HG02852 (cell line): Measurements from ENCODE around the gene RAPGEF6.
"Not testable (repeated sequence)": the region's sequence is repeated elsewhere in the genome, so short reads cannot be mapped to it uniquely, and the experiment has no call there.

Experiments used
- ATAC-seq: cut with Tn5 transposase; IDR thresholded peaks from one replicate; pipeline ENCODE4 v1.9.1; 2021; ENCODE audit warnings: mild to moderate bottlenecking, moderate library complexity; ENCODE audit not compliant: unreplicated experiment

Gene RAPGEF6

DNA sequence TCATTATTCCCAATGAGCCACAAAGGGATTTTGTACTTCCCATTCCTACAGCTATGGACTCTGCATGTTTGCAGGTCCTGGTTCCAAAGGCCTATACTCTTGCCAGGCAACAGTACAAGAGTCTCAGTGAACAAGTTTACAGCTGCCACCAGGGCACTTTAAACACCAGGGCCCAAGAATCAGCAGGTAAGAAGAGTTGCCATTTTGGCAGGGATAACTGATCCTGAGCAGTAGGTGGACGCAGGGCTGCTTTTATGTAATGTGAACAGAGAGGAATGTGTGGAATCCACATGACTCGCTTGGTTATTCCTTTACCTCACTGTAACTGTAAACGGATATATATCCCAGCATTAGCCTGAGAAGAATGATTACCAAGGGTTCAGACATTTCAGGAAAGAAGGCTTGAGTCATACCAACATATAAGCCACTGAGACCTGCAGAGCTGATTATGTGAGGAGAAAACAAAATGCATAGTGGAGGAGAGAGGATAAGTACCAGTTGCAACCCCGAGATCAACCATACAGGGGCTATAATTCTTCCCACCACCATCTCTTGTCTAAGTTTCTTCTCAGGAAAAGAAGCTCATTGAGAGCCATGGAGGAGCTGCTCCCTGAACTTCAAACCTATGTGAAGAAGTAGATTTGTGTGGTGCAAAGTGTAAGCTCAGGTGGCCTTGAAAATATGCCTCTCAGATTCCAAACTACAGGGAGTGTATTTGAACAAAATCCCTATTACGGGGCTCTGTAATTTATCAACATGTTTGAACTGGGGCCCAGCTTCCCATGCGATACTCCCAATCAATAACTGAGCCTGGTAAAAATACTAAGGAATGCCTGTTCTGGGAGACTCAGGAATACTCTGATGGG is 24.6 kb downstream of the RAPGEF6 start:
- no peak for ATAC-seq

DNA sequence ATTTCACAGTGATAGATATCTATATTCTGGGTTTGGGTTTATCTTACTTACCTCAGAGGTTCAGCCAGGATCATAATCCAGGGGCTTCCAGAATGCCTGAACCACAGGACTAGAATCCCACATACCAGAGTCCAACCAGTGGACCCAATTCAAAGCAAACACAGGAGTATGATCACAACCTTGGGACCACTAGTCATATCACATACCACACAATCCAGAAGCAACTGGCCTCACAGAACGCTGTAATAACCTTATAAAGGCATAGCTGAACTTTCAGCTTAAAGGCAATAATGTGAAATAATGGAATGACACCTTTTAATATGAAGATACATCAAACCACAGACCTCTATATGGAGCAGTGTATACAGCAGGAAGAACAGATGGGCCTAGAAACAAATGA is 25.3 kb downstream of the RAPGEF6 start:
- no peak for ATAC-seq

DNA sequence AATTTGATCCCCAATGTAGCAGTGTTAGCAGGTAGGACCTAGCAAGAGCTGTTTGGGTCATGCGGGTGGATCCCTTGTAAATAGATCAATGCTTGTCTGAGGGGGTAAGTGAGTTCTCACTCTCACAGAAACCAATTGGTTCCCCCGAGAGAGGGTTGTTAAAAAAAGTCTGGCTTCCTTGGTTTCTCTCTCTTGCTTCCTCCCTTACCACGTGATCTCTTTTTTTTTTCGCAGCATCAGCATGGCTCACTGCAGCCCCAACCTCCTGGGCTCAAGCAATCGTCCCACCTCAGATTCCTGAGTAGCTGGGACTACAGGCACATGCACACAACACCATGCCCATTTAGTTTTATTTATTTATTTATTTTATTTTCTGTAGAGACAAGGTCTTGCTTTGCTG is 26.4 kb downstream of the RAPGEF6 start:
- ATAC-seq: no peak

GRCh38 chr5:131607903-131608540 is 27.0 kb downstream of the RAPGEF6 start:
- no peak for ATAC-seq

DNA sequence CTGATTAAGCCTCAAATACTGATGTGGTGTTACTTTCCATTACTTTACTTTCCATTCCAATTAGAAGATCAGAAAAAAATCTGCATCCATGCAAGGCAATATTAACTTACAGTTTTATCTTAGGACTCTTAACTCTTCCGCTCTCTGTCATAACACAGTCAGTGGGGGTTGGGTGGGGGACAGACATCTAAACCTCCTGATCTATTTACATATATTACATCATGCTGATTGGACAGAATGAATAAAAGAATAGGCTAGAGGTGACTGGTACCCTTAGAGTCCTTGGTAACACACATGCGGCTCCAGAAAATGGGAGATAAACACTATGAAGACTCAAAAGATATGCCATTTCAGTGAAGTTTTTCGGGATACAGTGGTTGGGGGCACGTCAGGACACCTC is 27.6 kb downstream of the RAPGEF6 start:
- ATAC-seq: no peak

GRCh38 chr5:131605086-131605485 is 29.9 kb downstream of the RAPGEF6 start:
- ATAC-seq: no peak

DNA sequence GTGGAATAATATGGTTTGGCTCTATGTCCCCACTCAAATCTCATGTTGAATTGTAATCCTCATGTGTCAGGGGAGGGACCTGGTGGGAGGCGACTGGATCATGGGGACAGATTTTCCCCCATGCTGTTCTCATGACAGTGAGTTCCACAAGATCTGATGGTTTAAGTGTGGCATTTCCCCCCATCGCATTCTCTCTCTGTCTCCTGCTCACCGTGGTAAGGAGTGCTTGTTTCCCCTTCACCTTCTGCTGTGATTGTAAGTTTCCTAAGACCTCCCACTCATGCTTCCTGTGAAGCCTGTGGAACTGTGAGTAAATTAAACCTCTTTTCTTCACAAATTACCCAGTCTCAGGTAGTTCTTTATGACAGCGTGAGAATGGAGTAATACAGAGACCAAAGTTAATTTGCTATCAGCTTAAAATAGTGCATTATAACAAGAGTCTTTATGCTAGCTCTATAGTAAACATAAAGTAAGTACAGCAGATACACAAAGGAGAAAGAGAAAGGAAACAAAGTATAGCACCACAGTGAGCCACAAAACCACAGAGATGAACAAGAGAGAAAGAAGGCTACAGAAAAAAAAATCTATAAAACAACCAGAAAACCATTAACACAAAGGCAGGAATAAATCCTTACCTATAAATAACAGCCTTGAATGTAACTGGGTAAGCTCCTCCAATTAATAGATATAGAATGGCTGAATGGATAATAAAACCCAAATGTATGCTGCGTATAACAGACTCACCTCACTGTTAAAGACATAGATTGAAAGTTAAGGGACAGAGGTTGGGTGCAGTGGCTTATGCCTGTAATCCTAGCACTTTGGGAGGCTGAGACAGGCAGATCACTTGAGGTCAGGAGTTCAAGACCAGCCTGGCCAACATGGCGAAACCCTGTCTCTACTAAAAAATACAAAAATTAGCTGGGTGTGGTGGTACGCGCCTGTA is 39.7 kb downstream of the RAPGEF6 start:
- peak; percentile 77 for ATAC-seq

GRCh38 chr5:131593921-131594320 is 41.1 kb downstream of the RAPGEF6 start:
- ATAC-seq: no peak

DNA sequence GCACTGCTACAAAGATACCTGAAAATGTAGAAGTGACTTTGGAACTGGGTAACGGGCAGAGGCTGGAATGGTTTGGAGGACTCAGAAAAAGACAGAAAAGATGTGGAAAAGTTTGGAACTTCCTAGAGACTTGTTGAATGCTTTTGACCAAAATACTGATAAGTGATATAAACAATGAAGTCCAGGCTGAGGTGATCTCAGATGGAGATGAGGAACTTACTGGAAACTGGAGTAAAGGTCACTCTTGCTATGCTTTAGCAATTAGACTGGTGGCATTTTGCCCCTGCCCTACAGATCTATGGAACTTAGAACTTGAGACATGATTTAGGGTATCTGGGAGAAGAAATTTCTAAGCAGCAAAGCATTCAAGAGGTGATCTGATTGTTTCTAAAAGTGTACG is 41.6 kb downstream of the RAPGEF6 start:
- not testable (repeated sequence) for ATAC-seq

DNA sequence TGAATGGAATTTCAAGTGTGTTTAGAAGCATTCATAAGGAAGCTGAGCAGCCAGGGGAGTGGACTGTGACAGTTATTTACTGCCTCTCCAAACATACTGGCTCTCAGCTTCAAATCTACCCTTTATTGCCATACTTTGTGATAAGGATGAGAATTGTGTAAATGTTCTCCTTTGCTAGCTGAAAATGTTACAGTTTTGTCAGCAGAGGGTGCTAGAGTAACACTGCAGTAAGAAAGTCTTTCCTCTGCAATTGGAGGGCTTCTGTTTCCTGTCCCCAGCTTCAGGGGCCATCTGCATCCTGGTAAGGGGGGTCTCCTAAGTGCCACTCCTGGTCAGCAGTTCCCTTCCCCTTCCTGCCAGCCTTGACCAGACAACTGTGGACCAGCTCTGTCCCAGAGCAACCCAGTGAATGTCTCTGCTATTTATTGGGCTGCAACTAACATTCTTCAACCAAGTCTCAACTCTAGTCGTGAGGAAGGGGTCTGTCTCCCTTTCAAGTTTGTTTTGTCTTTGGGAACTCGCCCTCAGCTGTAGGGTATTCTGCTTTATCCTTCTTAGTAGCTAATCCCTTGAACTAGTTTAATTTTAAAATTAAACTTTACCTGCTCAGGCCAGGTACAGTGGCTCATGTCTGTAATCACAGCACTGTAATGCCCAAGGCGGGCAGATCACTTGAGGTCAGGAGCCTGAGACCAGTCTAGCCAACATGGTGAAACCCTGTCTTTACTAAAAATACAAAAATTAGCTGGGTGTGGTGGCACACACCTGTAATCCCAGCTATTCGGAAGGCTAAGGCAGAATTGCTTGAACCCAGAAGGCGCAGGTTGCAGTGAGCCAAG is 45.3 kb downstream of the RAPGEF6 start:
- peak; percentile 56 for ATAC-seq

DNA sequence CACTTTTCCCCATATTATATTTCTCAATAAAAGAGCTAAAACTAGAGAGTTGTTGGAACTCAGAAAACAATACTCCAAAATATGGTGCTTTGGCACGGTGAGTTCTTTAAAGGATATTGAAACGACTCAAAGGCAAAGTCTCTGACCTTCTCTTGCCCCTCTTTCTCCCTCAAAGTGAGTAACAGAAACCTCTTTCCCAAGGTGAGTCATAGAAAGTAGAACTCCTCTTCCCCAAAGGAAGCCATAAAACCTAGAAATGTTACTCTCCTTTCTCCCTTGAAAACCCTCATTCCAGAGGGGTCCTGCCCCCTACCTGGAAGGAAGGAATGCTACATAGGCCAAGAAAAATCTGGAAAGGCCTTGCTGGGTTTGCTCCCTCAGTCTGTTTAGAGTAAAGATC is 47.5 kb downstream of the RAPGEF6 start:
- no peak for ATAC-seq

- ATAC-seq: no peak
These were observed 53.3 kb downstream of the RAPGEF6 start for GRCh38 chr5:131581702-131582101.

DNA sequence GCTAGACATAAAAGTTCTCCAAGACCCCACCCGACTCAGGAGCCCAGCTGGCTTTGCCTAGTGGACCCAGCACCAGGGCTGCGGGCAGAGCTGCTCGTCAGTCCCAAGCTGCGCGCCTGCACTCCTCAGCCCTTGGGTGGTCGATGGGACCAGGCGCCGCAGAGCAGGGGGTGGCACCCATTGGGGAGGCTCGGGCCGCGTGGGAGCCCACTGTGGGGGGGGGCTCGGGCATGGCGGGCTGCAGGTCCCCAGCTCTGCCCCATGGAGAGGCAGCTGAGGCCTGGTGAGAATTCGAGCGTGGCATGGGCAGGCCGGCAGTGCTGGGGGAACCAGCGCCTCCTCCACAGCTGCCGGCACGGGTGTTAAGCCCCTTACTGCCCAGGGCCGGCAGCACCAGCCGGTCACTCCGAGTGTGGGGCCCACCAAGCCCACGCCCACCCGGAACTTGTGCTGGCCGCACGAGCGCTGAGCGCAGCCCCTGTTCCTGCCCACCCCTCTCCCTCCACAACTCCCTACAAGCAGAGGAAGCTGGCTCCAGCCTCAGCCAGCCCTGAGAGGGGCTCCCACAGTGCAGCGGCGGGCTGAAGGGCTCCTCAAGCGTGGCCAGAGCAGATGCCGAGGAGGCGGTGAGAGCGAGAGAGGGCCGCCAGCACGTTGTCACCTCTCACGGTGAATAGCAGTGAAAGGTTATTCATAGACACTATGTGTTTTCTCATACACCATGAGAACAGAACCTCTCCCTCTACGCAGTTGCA is 54.9 kb downstream of the RAPGEF6 start:
- no peak for ATAC-seq

DNA sequence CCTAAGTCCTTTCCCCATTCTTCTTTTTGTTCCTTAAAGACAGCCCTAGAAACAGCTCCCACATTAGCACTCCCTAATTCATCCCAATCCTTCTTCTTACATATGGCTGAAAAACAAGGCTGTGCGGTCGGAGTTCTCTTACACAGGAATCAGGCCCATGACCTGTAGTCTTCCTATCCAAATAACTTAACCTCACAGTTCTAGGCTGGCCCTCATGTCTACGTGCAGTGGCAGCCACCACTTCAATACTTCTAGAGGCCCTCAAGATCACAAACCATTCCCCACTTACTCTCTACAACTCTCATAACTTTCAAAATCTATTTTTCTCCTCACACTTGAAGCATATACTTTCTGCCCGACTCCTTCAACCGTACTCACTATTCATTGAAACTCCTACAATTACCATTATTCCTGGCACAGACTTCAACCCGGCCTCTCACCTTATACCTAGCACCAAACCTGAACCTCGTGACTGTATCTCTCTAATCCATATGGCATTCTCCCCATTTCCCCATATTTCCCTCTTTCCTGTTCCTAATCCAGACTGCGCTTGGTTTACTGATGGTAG is 59.3 kb downstream of the RAPGEF6 start:
- no peak for ATAC-seq

DNA sequence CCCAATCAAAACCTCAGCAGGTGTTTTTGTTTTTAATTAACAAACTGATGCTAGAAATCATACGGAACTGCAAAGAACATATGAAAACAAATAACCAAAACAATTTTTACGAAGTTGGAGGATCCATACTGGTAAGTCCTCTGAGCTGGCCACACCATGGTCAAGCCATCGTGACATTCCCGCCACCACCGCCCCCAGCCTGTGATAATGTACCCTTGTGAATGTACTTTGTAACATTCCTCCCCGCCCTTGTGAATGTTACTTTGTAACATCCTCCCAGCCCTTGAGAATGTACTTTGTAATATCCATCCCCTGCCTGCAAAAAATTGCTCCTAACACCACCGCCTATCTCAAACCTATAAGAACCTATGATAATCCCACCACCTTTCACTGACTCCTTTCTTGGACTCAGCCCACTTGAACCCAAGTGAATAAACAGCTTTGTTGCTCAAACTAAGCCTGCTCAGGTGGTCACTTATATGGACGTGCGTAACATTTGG is 63.3 kb downstream of the RAPGEF6 start:
- no peak for ATAC-seq

DNA sequence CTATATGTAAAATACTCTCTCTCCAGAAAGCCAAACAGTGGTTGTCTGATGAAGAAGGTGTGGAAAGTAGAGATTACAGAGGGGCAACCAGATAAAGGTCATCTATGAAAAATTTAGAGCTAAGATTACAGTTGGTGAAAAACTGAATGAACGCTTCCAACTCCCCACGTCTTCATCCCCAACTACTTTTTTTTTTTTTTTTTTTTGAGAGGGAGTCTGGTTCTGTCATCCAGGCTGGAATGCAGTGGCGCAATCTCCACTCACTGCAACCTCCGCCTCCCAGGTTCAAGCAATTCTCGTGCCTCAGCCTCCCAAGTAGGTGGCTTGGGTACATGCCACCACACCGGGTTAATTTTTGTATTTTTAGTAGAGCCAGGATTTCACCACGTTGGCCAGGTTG is 64.3 kb downstream of the RAPGEF6 start:
- no peak for ATAC-seq

DNA sequence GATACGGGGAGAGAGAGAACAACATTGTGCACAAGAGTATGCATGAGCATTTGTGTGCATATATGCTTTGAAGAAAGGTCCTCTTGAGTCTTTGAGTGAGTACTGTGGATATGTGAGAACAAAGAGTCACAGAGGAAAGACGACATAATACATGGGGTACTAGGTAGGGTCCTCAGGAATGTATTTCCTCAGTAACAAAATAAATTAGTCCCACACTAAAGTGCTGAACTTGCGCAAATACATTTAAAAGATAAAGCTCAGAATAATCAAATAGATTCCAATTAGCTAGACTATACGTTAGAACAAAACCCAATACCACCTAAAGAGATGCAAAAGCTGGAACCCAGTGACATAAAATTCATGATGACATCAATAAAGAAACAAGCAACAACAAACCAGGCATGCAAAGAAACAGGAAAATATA is 70.8 kb downstream of the RAPGEF6 start:
- no peak for ATAC-seq

- ATAC-seq: no peak
These were observed 71.4 kb downstream of the RAPGEF6 start for GRCh38 chr5:131563434-131564228.
